ENCODE measurements around the gene ARHGEF10L.

Gene ARHGEF10L

GRCh38 chr1:17575797-17576518 lies 36.5 kb downstream of the ARHGEF10L start:
- H3K4me3 ChIP-seq (ENCODE audit: low read depth, low read length) = no peak overlapping the region
- DNase-seq (ENCODE audit: low read depth) = no peak
- no peak for TF ChIP-seq CTCF (IDR thresholded peaks at IDR 0.05; ENCODE audit: control insufficient read depth, extremely low read depth, insufficient read depth)

DNA sequence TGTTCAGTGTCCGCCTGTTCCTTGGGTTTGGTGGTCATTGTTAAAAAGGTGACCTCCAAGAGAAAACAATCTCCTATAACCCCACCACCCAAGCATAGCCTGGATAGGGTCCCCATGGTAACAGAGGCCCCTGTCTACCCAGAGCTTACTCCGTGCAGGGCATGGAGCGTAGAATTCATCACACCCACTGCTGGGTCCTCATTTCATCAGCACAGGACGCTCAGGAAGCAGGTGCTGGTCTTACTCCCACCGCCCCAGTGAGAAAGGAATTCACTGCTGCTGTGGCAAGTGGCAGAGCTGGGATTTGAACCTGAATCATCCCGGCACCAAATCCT lies 37.0 kb downstream of the ARHGEF10L start:
- no peak for DNase-seq (ENCODE audit: low read depth)
- no peak for TF ChIP-seq CTCF (IDR thresholded peaks at IDR 0.05; ENCODE audit: control insufficient read depth, extremely low read depth, insufficient read depth)
- H3K4me3 ChIP-seq (ENCODE audit: low read depth, low read length) = no peak overlapping the region

GRCh38 chr1:17577907-17578297 lies 38.4 kb downstream of the ARHGEF10L start:
- H3K4me3 ChIP-seq (ENCODE audit: low read depth, low read length) = no peak overlapping the region
- TF ChIP-seq CTCF (IDR thresholded peaks at IDR 0.05; ENCODE audit: control insufficient read depth, extremely low read depth, insufficient read depth) = no peak
- no peak for DNase-seq (ENCODE audit: low read depth)

GRCh38 chr1:17579951-17580939 lies 40.7 kb downstream of the ARHGEF10L start:
- no peak overlapping the region for H3K4me3 ChIP-seq (ENCODE audit: low read depth, low read length)
- no peak for TF ChIP-seq CTCF (IDR thresholded peaks at IDR 0.05; ENCODE audit: control insufficient read depth, extremely low read depth, insufficient read depth)
- DNase-seq (ENCODE audit: low read depth) = no peak

DNA sequence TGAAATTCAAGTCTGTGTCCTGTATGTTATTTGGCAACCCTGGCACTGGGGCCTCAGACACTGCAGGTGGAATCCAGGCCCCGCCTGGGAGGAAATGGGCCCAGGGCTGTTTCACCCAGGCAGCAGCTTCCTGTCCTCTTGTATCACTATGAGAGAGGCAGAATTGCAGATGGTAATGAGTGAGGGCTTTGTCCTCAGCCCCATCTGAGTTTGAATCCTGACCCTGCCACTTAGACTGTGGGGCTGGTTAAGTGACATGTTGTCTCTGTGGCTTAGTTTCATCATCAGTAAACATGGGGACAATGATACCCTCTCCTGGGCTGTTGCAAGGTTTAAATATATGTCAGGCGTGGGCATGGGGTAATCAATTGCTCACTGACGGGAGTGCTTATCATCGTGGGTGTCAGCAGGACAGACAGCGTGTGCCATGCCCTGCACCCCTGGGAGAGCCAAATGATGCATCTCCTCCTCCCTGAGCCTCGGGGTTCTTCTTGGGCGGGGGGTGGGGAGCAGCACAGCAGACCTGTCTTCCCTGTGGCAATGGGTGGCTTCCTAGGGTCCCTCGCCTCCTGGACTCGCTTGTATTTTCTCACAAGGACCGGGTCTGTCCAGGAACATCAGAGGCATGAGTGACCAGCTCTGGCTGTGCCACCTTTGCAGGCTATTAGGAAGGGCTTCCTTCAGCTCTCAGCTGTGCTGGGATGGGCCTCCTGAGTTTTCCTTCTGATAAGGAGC lies 42.1 kb downstream of the ARHGEF10L start:
- H3K4me3 ChIP-seq (ENCODE audit: low read depth, low read length) = no peak overlapping the region
- DNase-seq (ENCODE audit: low read depth) = no peak
- TF ChIP-seq CTCF (IDR thresholded peaks at IDR 0.05; ENCODE audit: control insufficient read depth, extremely low read depth, insufficient read depth) = no peak

DNA sequence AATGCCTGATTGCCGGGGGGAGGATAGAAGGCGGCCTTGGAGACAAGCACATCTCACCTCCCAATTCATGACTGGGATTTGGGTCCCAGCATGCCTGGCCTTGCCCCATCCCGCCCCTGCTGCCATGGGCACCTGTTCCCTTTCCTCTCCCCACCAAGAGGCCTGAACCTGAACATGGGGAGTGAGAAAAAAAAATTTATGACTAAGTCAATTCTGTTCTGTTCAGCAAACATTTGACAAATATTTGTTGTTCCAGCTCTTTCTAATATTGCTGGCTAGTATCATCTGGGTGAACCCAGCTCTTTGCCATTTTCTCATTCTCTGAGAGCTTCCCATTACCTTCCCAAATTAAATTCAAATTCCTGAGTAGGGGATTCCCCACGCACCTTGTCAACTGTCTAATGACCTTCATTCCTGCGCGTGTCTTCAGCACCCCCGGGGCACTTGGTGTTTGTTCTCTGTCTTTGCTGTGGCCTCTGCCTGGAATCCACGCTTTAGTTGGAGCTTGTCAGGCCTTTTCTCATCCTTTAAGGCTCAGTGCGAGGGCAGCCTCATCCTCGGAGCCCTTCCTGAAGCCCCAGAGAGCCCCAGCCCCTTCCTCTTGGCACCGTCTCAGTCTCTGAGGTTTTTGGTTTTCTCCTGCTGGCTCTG lies 42.8 kb downstream of the ARHGEF10L start:
- DNase-seq (ENCODE audit: low read depth) = no peak
- no peak overlapping the region for H3K4me3 ChIP-seq (ENCODE audit: low read depth, low read length)
- no peak for TF ChIP-seq CTCF (IDR thresholded peaks at IDR 0.05; ENCODE audit: control insufficient read depth, extremely low read depth, insufficient read depth)
